HEK293 (cell line): ENCODE data around the gene TBX6.

Source experiments
- ATF2 ChIP-seq: fragments of 450-650 bp; formaldehyde crosslinking; IDR thresholded peaks from 2 replicates; pipeline ENCODE4 v1.5.1; 2016; ENCODE audit warnings: missing biosample characterization, missing genetic modification characterization, low read depth
- MYNN ChIP-seq: fragments of 450-650 bp; formaldehyde crosslinking; IDR thresholded peaks from 2 replicates; pipeline ENCODE4 v1.5.1; 2016; ENCODE audit warnings: missing biosample characterization, missing genetic modification characterization, borderline replicate concordance
- SP2 ChIP-seq: fragments of 450-650 bp; formaldehyde crosslinking; IDR thresholded peaks from 2 replicates; pipeline ENCODE4 v1.5.1; 2016; ENCODE audit warnings: missing biosample characterization, missing genetic modification characterization
- ZNF140 ChIP-seq: fragments of 450-650 bp; formaldehyde crosslinking; IDR thresholded peaks from 2 replicates; pipeline ENCODE4 v1.5.1; 2016; ENCODE audit warnings: missing biosample characterization, missing genetic modification characterization
- ZNF157 ChIP-seq: fragments of 450-650 bp; formaldehyde crosslinking; IDR thresholded peaks from 2 replicates; pipeline ENCODE4 v1.5.1; 2016; ENCODE audit warnings: missing biosample characterization, missing genetic modification characterization
- ZNF2 ChIP-seq: fragments of 450-650 bp; formaldehyde crosslinking; IDR thresholded peaks from 2 replicates; pipeline ENCODE4 v1.5.1; 2016; ENCODE audit warnings: missing biosample characterization, missing genetic modification characterization
- ZNF24 ChIP-seq: fragments of 450-650 bp; formaldehyde crosslinking; IDR thresholded peaks from 2 replicates; pipeline ENCODE4 v1.5.1; 2016; ENCODE audit warnings: missing biosample characterization, missing genetic modification characterization
- ZNF266 ChIP-seq: fragments of 450-650 bp; formaldehyde crosslinking; IDR thresholded peaks from 2 replicates; pipeline ENCODE4 v1.5.1; 2016; ENCODE audit warnings: missing biosample characterization, missing genetic modification characterization, low read depth
- ZNF324 ChIP-seq: fragments of 450-650 bp; formaldehyde crosslinking; IDR thresholded peaks from 2 replicates; pipeline ENCODE4 v1.5.1; 2016; ENCODE audit warnings: missing biosample characterization, missing genetic modification characterization
- ZNF335 ChIP-seq: fragments of 450-650 bp; formaldehyde crosslinking; conservative IDR thresholded peaks from 2 replicates; pipeline ENCODE4 v1.5.1; 2016; ENCODE audit warnings: missing biosample characterization, missing genetic modification characterization
- TF ChIP-seq, protein P1 (sequence below): fragments of 450-650 bp; formaldehyde crosslinking; IDR thresholded peaks from 2 replicates; pipeline ENCODE4 v1.5.1; 2016; ENCODE audit warnings: missing biosample characterization, missing genetic modification characterization
- TF ChIP-seq, protein P2 (sequence below): fragments of 450-650 bp; formaldehyde crosslinking; IDR thresholded peaks from 2 replicates; pipeline ENCODE4 v1.5.1; 2016; ENCODE audit warnings: missing biosample characterization, missing genetic modification characterization

DNA sequence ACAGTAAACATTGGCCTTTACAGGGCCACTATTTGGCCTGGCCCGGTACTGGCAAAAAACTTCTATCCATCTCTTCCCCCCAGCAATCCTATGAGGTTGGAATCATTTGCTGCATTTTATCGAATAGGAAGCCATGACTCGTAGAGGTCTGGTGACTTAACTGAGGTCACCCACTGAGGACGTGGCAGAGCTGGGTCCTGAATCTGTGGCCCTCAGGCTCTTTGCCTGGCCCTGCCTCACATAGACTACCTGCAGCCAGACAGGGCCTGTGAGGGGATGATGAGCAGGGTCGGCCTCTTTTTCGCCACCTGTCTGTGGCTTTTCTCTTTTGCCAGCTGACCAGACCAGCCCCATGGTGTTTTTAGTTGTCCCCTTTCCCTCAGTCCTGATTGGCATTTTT lies 14.1 kb downstream of the TBX6 start:
- TF ChIP-seq, protein P1, sequence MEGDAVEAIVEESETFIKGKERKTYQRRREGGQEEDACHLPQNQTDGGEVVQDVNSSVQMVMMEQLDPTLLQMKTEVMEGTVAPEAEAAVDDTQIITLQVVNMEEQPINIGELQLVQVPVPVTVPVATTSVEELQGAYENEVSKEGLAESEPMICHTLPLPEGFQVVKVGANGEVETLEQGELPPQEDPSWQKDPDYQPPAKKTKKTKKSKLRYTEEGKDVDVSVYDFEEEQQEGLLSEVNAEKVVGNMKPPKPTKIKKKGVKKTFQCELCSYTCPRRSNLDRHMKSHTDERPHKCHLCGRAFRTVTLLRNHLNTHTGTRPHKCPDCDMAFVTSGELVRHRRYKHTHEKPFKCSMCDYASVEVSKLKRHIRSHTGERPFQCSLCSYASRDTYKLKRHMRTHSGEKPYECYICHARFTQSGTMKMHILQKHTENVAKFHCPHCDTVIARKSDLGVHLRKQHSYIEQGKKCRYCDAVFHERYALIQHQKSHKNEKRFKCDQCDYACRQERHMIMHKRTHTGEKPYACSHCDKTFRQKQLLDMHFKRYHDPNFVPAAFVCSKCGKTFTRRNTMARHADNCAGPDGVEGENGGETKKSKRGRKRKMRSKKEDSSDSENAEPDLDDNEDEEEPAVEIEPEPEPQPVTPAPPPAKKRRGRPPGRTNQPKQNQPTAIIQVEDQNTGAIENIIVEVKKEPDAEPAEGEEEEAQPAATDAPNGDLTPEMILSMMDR (tag by site-specific recombination) = no peak
- TF ChIP-seq ZNF324 (no peak), ZNF266 (tag by site-specific recombination) (no peak), ATF2 (tag by site-specific recombination) (no peak), ZNF24 (tag by site-specific recombination) (no peak), ZNF157 (tag by site-specific recombination) (no peak), ZNF140 (tag by site-specific recombination) (no peak), ZNF2 (no peak), MYNN (tag by site-specific recombination) (no peak), ZNF335 (tag by site-specific recombination) (no peak), SP2 (tag by site-specific recombination) (no peak)
- TF ChIP-seq, protein P2, sequence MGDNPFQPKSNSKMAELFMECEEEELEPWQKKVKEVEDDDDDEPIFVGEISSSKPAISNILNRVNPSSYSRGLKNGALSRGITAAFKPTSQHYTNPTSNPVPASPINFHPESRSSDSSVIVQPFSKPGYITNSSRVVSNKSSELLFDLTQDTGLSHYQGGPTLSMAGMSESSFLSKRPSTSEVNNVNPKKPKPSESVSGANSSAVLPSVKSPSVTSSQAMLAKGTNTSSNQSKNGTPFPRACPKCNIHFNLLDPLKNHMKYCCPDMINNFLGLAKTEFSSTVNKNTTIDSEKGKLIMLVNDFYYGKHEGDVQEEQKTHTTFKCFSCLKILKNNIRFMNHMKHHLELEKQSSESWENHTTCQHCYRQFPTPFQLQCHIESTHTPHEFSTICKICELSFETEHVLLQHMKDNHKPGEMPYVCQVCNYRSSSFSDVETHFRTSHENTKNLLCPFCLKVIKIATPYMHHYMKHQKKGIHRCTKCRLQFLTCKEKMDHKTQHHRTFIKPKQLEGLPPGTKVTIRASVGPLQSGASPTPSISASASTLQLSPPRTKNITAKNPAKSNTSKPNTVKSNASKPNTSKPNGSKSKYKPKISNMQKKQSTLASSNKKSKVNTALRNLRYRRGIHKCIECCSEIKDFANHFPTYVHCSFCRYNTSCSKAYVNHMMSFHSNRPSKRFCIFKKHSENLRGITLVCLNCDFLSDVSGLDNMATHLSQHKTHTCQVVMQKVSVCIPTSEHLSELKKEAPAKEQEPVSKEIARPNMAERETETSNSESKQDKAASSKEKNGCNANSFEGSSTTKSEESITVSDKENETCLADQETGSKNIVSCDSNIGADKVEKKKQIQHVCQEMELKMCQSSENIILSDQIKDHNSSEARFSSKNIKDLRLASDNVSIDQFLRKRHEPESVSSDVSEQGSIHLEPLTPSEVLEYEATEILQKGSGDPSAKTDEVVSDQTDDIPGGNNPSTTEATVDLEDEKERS (tag by site-specific recombination) = no peak
